ENCODE results near the gene MCRIP1. TPM values are rescaled to one million over a fixed set of nuclear protein-coding genes. Genes with fewer than 3 reads are reported as not detected.

The MCRIP1 gene
- total and polyA plus RNA-seq, 4 experiments from 2014 or later = 65.8 to 87.2 (median 68.9) TPM

DNA sequence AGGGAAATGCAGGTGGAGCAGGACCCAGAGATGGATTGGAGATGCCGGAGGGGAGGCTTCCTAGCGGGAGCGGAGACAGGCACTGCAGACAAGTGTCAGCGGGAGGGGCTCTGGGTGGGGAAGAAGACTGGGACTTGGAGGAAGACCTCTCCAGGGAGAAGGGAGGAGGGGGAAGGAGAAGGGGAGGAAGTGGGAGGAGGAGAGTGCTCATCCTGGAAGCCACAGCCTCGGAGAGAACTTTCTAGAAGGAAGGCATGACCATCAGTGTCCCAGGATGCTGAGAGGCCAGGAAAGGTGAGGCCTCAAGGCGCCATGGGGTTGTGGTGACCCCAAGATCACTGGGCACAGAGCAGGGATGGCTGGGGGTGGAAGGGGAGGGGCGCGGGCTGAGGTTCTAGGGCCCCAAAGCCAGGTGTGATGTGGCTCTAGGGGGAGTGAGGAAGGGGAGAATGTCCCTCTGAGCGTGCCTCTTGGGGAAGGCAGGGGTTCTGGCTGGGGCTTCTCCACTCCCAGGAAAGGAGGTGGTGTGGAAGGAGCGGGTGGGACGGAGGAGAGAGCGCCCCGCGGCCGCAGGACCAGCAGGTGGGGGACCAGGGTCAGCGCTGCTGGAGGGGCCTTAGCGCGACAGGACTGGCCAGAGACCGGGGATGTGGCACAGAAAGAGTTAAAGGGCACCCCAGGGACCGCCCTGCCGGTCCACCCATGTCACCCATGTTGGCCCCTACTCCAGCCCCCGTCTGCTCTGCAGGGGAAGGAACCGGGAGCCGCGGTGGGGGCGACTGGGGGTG is 30.0 kb downstream of the MCRIP1 start:
- H3K27me3 ChIP-seq (ENCODE audit: insufficient read depth, low read length) = peaks cover 15% of the 10 kb centered on the region

GRCh38 chr17:81802048-81802758 is 30.9 kb downstream of the MCRIP1 start:
- intact Hi-C loops (cut with micrococcal nuclease) = no loop called here
- no peaks in the 10 kb centered on the region for H3K36me3 ChIP-seq (ENCODE audit: insufficient read depth, low read length)
- H3K4me3 ChIP-seq (ENCODE audit: low read length in 2 of 2) = no peak overlapping the region
- H3K27ac Mint-ChIP-seq = peak overlapping the region in 1 of 7 donors; percentile 42
- peaks cover 0 to 3% (median 0%) of the 10 kb centered on the region in 8 donors for H3K9me3 Mint-ChIP-seq
- H3K4me1 ChIP-seq (ENCODE audit: insufficient read depth, low read length) = no peaks in the 10 kb centered on the region
- no peak overlapping the region for H3K27ac ChIP-seq (ENCODE audit: low read depth, low read length)
- peaks cover 26% of the 10 kb centered on the region in 2 donors for H3K27me3 Mint-ChIP-seq
- DNase-seq = no peak
- no peaks in the 10 kb centered on the region for H3K36me3 Mint-ChIP-seq
- H3K4me1 Mint-ChIP-seq = peaks cover 0 to 3% (median 0%) of the 10 kb centered on the region in 4 donors
- H3K4me3 Mint-ChIP-seq = peak overlapping the region in 1 of 8 donors; percentile 26
- H3K27me3 ChIP-seq (ENCODE audit: insufficient read depth, low read length) = peaks cover 15% of the 10 kb centered on the region
- no peaks in the 10 kb centered on the region for H3K9me3 ChIP-seq (ENCODE audit: control insufficient read depth in 1 of 2, low read length in 2 of 2)
- POLR2A ChIA-PET (ENCODE audit: partially characterized antibody) = no interaction called here
- CTCF ChIA-PET (ENCODE audit: partially characterized antibody) = no interaction called here

More for the DNA sequence above, 30.0 kb downstream of the MCRIP1 start:
- ChIA-PET CTCF (ENCODE audit: partially characterized antibody) (no interaction called here), POLR2A (ENCODE audit: partially characterized antibody) (no interaction called here)
- no peaks in the 10 kb centered on the region for H3K4me1 ChIP-seq (ENCODE audit: insufficient read depth, low read length)
- H3K4me1 Mint-ChIP-seq = peaks cover 0 to 3% (median 0%) of the 10 kb centered on the region in 4 donors
- intact Hi-C loops (cut with micrococcal nuclease) = no loop called here
- no peak overlapping the region for H3K27ac ChIP-seq (ENCODE audit: low read depth, low read length)
- H3K27ac Mint-ChIP-seq = no peak overlapping the region
- peaks cover 26% of the 10 kb centered on the region in 2 donors for H3K27me3 Mint-ChIP-seq
- H3K4me3 Mint-ChIP-seq = peak overlapping the region in 2 of 8 donors; percentile 26 to 62
- H3K4me3 ChIP-seq (ENCODE audit: low read length in 2 of 2) = no peak overlapping the region
- no peaks in the 10 kb centered on the region for H3K36me3 ChIP-seq (ENCODE audit: insufficient read depth, low read length)
- peaks cover 0 to 3% (median 0%) of the 10 kb centered on the region in 8 donors for H3K9me3 Mint-ChIP-seq
- no peak for DNase-seq
- H3K9me3 ChIP-seq (ENCODE audit: control insufficient read depth in 1 of 2, low read length in 2 of 2) = no peaks in the 10 kb centered on the region
- H3K36me3 Mint-ChIP-seq = no peaks in the 10 kb centered on the region

DNA sequence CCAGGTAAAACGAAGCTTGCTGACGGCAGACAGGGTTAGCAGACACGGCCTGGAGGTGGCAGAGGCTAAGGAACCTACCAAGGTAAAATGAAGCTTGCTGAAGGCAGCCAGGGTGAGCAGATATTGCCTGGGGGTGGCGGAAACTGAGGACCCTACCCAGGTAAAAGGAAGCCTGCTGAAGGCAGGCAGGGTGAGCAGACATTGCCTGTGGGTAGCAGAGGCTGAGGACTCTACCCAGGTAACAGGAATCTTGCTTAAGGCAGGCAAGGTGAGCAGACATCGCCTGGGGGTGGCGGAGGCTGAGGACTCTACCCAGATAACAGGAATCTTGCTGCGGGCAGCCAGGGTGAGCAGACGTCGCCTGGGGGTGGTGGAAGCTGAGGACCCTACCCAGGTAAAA is 31.8 kb downstream of the MCRIP1 start:
- H3K27ac ChIP-seq (ENCODE audit: low read depth, low read length) = no peak overlapping the region
- peaks cover 0 to 3% (median 0%) of the 10 kb centered on the region in 4 donors for H3K4me1 Mint-ChIP-seq
- peaks cover 15% of the 10 kb centered on the region for H3K27me3 ChIP-seq (ENCODE audit: insufficient read depth, low read length)
- H3K4me3 ChIP-seq (ENCODE audit: low read length in 2 of 2) = no peak overlapping the region
- H3K36me3 ChIP-seq (ENCODE audit: insufficient read depth, low read length) = no peaks in the 10 kb centered on the region
- H3K9me3 Mint-ChIP-seq = peaks cover 0 to 3% (median 0%) of the 10 kb centered on the region in 8 donors
- POLR2A ChIA-PET (ENCODE audit: partially characterized antibody) = no interaction called here
- peaks cover 26% of the 10 kb centered on the region in 2 donors for H3K27me3 Mint-ChIP-seq
- no peak overlapping the region for H3K27ac Mint-ChIP-seq
- no peaks in the 10 kb centered on the region for H3K4me1 ChIP-seq (ENCODE audit: insufficient read depth, low read length)
- no peaks in the 10 kb centered on the region for H3K9me3 ChIP-seq (ENCODE audit: control insufficient read depth in 1 of 2, low read length in 2 of 2)
- CTCF ChIA-PET (ENCODE audit: partially characterized antibody) = no interaction called here
- intact Hi-C loops (cut with micrococcal nuclease) = no loop called here
- DNase-seq = no peak
- H3K36me3 Mint-ChIP-seq = no peaks in the 10 kb centered on the region
- H3K4me3 Mint-ChIP-seq = no peak overlapping the region

DNA sequence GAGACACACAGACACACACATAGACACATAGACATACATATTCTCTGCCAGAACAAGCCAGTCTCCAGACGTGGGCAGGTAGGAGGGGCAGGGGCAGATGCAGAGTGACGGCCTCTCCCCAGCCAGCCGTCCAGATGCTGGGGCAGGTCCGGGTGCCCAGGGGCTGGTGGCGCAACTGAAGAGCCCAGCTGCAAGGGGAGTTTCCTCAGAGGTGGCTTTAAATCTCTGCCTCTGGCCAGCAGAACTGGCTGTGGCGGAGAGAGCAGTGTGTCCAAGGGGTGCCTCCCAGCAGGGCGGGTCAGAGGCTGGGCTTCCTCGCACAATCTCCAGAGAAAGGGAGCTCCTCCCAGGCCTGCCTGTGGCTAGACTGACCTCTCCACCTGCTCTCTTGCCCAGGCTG is 38.6 kb downstream of the MCRIP1 start:
- Mint-ChIP-seq H3K36me3 (no peaks in the 10 kb centered on the region), H3K27me3 (peaks cover 1 to 2% of the 10 kb centered on the region in 2 donors), H3K9me3 (no peaks in the 10 kb centered on the region), H3K4me1 (no peaks in the 10 kb centered on the region), H3K27ac (no peak overlapping the region), H3K4me3 (no peak overlapping the region)
- no peak overlapping the region for H3K4me3 ChIP-seq (ENCODE audit: low read length in 2 of 2)
- H3K27me3 ChIP-seq (ENCODE audit: insufficient read depth, low read length) = no peaks in the 10 kb centered on the region
- ChIA-PET CTCF (ENCODE audit: partially characterized antibody) (no interaction called here), POLR2A (ENCODE audit: partially characterized antibody) (no interaction called here)
- no peaks in the 10 kb centered on the region for H3K36me3 ChIP-seq (ENCODE audit: insufficient read depth, low read length)
- H3K4me1 ChIP-seq (ENCODE audit: insufficient read depth, low read length) = no peaks in the 10 kb centered on the region
- no peak for DNase-seq
- no peak overlapping the region for H3K27ac ChIP-seq (ENCODE audit: low read depth, low read length)
- intact Hi-C loops (cut with micrococcal nuclease) = no loop called here
- no peaks in the 10 kb centered on the region for H3K9me3 ChIP-seq (ENCODE audit: control insufficient read depth in 1 of 2, low read length in 2 of 2)

GRCh38 chr17:81794074-81794476 is 39.0 kb downstream of the MCRIP1 start:
- H3K9me3 ChIP-seq (ENCODE audit: control insufficient read depth in 1 of 2, low read length in 2 of 2) = no peaks in the 10 kb centered on the region
- no peak overlapping the region for H3K4me3 Mint-ChIP-seq
- H3K4me3 ChIP-seq (ENCODE audit: low read length in 2 of 2) = no peak overlapping the region
- no peaks in the 10 kb centered on the region for H3K36me3 ChIP-seq (ENCODE audit: insufficient read depth, low read length)
- H3K4me1 Mint-ChIP-seq = no peaks in the 10 kb centered on the region
- H3K36me3 Mint-ChIP-seq = no peaks in the 10 kb centered on the region
- H3K27ac ChIP-seq (ENCODE audit: low read depth, low read length) = no peak overlapping the region
- H3K27ac Mint-ChIP-seq = no peak overlapping the region
- intact Hi-C loops (cut with micrococcal nuclease) = no loop called here
- DNase-seq = no peak
- CTCF ChIA-PET (ENCODE audit: partially characterized antibody) = no interaction called here
- POLR2A ChIA-PET (ENCODE audit: partially characterized antibody) = no interaction called here
- H3K9me3 Mint-ChIP-seq = no peaks in the 10 kb centered on the region
- H3K27me3 Mint-ChIP-seq = peaks cover under 1% of the 10 kb centered on the region in 2 donors
- H3K27me3 ChIP-seq (ENCODE audit: insufficient read depth, low read length) = no peaks in the 10 kb centered on the region
- H3K4me1 ChIP-seq (ENCODE audit: insufficient read depth, low read length) = no peaks in the 10 kb centered on the region

DNA sequence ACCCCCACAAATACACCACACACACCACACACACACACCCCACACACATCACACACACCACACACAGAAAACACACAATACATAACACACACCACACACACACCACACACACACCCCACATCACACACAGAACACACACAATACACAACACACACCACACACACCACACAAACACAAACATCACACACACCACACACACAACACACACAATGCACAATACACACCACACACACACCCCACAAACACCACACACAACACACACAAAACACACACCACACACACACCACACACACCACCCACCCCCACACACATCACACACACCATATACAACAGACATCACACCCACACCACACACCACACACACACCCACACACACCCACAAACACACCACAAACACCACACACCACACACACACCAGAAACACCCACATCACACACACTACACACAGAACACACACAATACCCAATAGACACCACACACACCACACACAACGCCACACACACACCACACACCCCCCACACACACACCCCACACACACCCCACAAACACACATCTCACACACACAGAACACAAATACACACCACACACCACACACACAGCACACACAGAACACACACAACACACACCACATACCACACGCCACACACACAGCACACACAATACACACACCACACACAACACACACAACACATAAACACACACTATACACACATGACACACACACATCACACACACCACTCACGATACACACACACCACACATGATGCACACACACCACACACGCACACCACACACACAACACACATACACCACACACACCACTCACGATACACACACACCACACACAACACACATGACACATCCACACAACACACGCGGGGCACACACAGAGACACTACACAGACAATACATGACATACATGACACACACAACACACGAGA is 40.1 kb downstream of the MCRIP1 start:
- H3K27ac ChIP-seq (ENCODE audit: low read depth, low read length) = no peak overlapping the region
- no peaks in the 10 kb centered on the region for H3K27me3 ChIP-seq (ENCODE audit: insufficient read depth, low read length)
- Mint-ChIP-seq H3K9me3 (no peaks in the 10 kb centered on the region), H3K36me3 (no peaks in the 10 kb centered on the region), H3K4me1 (no peaks in the 10 kb centered on the region), H3K27ac (no peak overlapping the region), H3K27me3 (no peaks in the 10 kb centered on the region), H3K4me3 (no peak overlapping the region)
- DNase-seq = no peak
- intact Hi-C loops (cut with micrococcal nuclease) = no loop called here
- no peaks in the 10 kb centered on the region for H3K4me1 ChIP-seq (ENCODE audit: insufficient read depth, low read length)
- no peak overlapping the region for H3K4me3 ChIP-seq (ENCODE audit: low read length in 2 of 2)
- ChIA-PET POLR2A (ENCODE audit: partially characterized antibody) (no interaction called here), CTCF (ENCODE audit: partially characterized antibody) (no interaction called here)
- H3K36me3 ChIP-seq (ENCODE audit: insufficient read depth, low read length) = no peaks in the 10 kb centered on the region
- no peaks in the 10 kb centered on the region for H3K9me3 ChIP-seq (ENCODE audit: control insufficient read depth in 1 of 2, low read length in 2 of 2)

All from CD4-positive, alpha-beta memory T cell (primary cell).